ENCODE results near the gene ADNP. TPM values are rescaled to one million over a fixed set of nuclear protein-coding genes. Genes with fewer than 3 reads are reported as not detected.

The ADNP gene
- total RNA-seq, 1 experiment from 2014 or later = 27.5 TPM

- intact Hi-C loops (cut with micrococcal nuclease) = no loop called here
- peak overlapping the region; percentile 95 for H3K4me2 ChIP-seq (ENCODE audit: low read length)
- H3K9me2 ChIP-seq (replicated peaks; ENCODE audit: low read length) = no peaks in the 10 kb centered on the region
- H4K20me1 ChIP-seq (ENCODE audit: low read length) = peaks cover 43% of the 10 kb centered on the region
- ChIA-PET POLR2A (ENCODE audit: unreplicated experiment) (interaction anchor here (0.8 kb wide), 1 partner anchor 165 kb away, joined by 5 read pairs; the partner anchor contains the start of gene BCAS4), CTCF (no interaction called here)
- no peaks in the 10 kb centered on the region for H3F3A ChIP-seq (ENCODE audit: low read length, unreplicated experiment)
- no TSS peak for BruUV-seq (replicated peaks)
- peaks cover 75% of the 10 kb centered on the region for H3K79me2 ChIP-seq (ENCODE audit: low read length)
- peak overlapping the region; percentile 80 for H3K27ac ChIP-seq (ENCODE audit: low read length)
- DNase-seq = peak; percentile 33
- TF ChIP-seq EZH2phosphoT487 (IDR thresholded peaks at IDR 0.05; ENCODE audit: borderline replicate concordance, low read length) = no peak
- TF ChIP-seq EZH2 (IDR thresholded peaks at IDR 0.05; ENCODE audit: low read length, unreplicated experiment) = no peak
- TF ChIP-seq, protein P1, sequence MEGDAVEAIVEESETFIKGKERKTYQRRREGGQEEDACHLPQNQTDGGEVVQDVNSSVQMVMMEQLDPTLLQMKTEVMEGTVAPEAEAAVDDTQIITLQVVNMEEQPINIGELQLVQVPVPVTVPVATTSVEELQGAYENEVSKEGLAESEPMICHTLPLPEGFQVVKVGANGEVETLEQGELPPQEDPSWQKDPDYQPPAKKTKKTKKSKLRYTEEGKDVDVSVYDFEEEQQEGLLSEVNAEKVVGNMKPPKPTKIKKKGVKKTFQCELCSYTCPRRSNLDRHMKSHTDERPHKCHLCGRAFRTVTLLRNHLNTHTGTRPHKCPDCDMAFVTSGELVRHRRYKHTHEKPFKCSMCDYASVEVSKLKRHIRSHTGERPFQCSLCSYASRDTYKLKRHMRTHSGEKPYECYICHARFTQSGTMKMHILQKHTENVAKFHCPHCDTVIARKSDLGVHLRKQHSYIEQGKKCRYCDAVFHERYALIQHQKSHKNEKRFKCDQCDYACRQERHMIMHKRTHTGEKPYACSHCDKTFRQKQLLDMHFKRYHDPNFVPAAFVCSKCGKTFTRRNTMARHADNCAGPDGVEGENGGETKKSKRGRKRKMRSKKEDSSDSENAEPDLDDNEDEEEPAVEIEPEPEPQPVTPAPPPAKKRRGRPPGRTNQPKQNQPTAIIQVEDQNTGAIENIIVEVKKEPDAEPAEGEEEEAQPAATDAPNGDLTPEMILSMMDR (conservative IDR thresholded peaks at IDR 0.05; ENCODE audit: low read depth, low read length) = no peak
- peak overlapping the region; percentile 92 for H3K4me3 ChIP-seq (ENCODE audit: low read length)
- H3K4me1 ChIP-seq (ENCODE audit: insufficient read depth, low read length) = peaks cover 39% of the 10 kb centered on the region
- H3K9ac ChIP-seq (ENCODE audit: low read length) = peak overlapping the region; percentile 87
- H2AFZ ChIP-seq (ENCODE audit: low read length) = peak overlapping the region; percentile 77; the same call in 1 of the 2 replicates
- peaks cover 19% of the 10 kb centered on the region for H3K36me3 ChIP-seq (ENCODE audit: low read depth, low read length)
- peak; percentile 4; the same call in 1 of the 2 replicates for ATAC-seq
- no peaks in the 10 kb centered on the region for H3K9me3 ChIP-seq (ENCODE audit: low read length)
- no peaks in the 10 kb centered on the region for H3K27me3 ChIP-seq (ENCODE audit: low read length)
Observed at GRCh38 chr20:50959543-50960126, 28.4 kb upstream of the ADNP start.

- BruUV-seq (replicated peaks) = TSS peak; percentile 71
- Histone ChIP-seq H3K9ac (ENCODE audit: low read length) (peak within 1 kb of the TSS; percentile 87), H3K27me3 (ENCODE audit: low read length) (no peaks in the 10 kb centered on the region), H3K4me3 (ENCODE audit: low read length) (peak within 1 kb of the TSS; percentile 92), H3K27ac (ENCODE audit: low read length) (peak within 1 kb of the TSS; percentile 80), H3K36me3 (ENCODE audit: low read depth, low read length) (peaks cover 26% of the 10 kb centered on the region), H3K9me3 (ENCODE audit: low read length) (no peaks in the 10 kb centered on the region), H3K79me2 (ENCODE audit: low read length) (peaks cover 82% of the 10 kb centered on the region), H3K9me2 (replicated peaks; ENCODE audit: low read length) (no peaks in the 10 kb centered on the region), H3K4me1 (ENCODE audit: insufficient read depth, low read length) (peaks cover 39% of the 10 kb centered on the region), H3F3A (ENCODE audit: low read length, unreplicated experiment) (no peaks in the 10 kb centered on the region), H3K4me2 (ENCODE audit: low read length) (peak within 1 kb of the TSS; percentile 95), H4K20me1 (ENCODE audit: low read length) (peaks cover 51% of the 10 kb centered on the region), H2AFZ (ENCODE audit: low read length) (peak within 1 kb of the TSS; percentile 77)
- ChIA-PET POLR2A (ENCODE audit: unreplicated experiment) (interaction anchor here (0.5 to 1.4 kb wide), 9 partner anchors 23 to 1046 kb away, joined by 3 to 6 read pairs (median 4); partner anchors contain the start of genes ADNP and BCAS4), CTCF (interaction anchor here (1.6 to 1.8 kb wide), 2 partner anchors 23 to 28 kb away, joined by 7 to 8 read pairs; partner anchors contain the start of gene ADNP)
- intact Hi-C loops (cut with micrococcal nuclease) = loop anchor here (1.0 kb wide), 1 partner anchor 21 kb away; no protein-coding TSS in a partner anchor
- DNase-seq = peak; percentile 98
- TF ChIP-seq EZH2phosphoT487 (IDR thresholded peaks at IDR 0.05; ENCODE audit: borderline replicate concordance, low read length) = no peak
- TF ChIP-seq EZH2 (IDR thresholded peaks at IDR 0.05; ENCODE audit: low read length, unreplicated experiment) = no peak
- TF ChIP-seq, protein P1 (conservative IDR thresholded peaks at IDR 0.05; ENCODE audit: low read depth, low read length) = no peak
- peak; percentile 74 for ATAC-seq
Observed at GRCh38 chr20:50958615-50959542, 27.6 kb upstream of the ADNP start, which contains the start of gene MOCS3. TSS of gene MOCS3 (plus strand) at chr20:50958818. CDS start at chr20:50958843, 25 bp downstream.
